ENCODE results near the gene DDI1. TPM values are rescaled to one million over a fixed set of nuclear protein-coding genes. Genes with fewer than 3 reads are reported as not detected.

The DDI1 gene
- polyA plus RNA-seq, 1 experiment: not detected

GRCh38 chr11:103994518-103994917, 41.9 kb upstream of the DDI1 start:
- Histone ChIP-seq H3K36me3 (ENCODE audit: control insufficient read depth, insufficient read depth, low read length) (no peaks in the 10 kb centered on the region), H3K4me3 (ENCODE audit: low read depth, low read length) (no peak overlapping the region), H3K27me3 (ENCODE audit: control insufficient read depth, insufficient read depth, low read length) (no peaks in the 10 kb centered on the region)
- TF ChIP-seq, protein P1, sequence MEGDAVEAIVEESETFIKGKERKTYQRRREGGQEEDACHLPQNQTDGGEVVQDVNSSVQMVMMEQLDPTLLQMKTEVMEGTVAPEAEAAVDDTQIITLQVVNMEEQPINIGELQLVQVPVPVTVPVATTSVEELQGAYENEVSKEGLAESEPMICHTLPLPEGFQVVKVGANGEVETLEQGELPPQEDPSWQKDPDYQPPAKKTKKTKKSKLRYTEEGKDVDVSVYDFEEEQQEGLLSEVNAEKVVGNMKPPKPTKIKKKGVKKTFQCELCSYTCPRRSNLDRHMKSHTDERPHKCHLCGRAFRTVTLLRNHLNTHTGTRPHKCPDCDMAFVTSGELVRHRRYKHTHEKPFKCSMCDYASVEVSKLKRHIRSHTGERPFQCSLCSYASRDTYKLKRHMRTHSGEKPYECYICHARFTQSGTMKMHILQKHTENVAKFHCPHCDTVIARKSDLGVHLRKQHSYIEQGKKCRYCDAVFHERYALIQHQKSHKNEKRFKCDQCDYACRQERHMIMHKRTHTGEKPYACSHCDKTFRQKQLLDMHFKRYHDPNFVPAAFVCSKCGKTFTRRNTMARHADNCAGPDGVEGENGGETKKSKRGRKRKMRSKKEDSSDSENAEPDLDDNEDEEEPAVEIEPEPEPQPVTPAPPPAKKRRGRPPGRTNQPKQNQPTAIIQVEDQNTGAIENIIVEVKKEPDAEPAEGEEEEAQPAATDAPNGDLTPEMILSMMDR (IDR thresholded peaks at IDR 0.05; ENCODE audit: insufficient read depth, low read depth, low read length): no peak
- ChIA-PET POLR2A (no interaction called here), CTCF (no interaction called here)
- DNase-seq (ENCODE audit: low read depth): no peak

DNA sequence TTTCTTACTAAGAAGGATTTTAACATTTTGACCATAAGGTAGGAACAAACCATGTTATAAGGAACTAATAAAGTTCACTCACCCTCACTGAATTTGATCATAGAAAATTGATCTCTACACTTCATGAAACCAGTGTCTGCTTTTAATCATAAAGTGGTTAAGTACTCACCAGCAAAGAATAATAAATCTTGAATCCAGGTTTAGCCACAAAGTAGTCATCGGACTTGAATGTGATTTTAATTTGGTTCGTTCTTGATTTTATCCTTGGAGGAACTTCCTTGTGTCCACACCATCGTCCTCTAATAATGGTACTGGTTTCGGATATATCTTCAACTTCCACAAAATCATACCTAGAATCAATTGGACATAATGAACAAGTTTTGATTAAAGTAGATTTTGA, 40.5 kb upstream of the DDI1 start:
- H3K4me3 ChIP-seq (ENCODE audit: low read depth, low read length): no peak overlapping the region
- CTCF ChIA-PET: no interaction called here
- POLR2A ChIA-PET: no interaction called here
- H3K27me3 ChIP-seq (ENCODE audit: control insufficient read depth, insufficient read depth, low read length): no peaks in the 10 kb centered on the region
- no peak for DNase-seq (ENCODE audit: low read depth)
- TF ChIP-seq, protein P1 (IDR thresholded peaks at IDR 0.05; ENCODE audit: insufficient read depth, low read depth, low read length): no peak
- no peaks in the 10 kb centered on the region for H3K36me3 ChIP-seq (ENCODE audit: control insufficient read depth, insufficient read depth, low read length)

- TF ChIP-seq, protein P1 (IDR thresholded peaks at IDR 0.05; ENCODE audit: insufficient read depth, low read depth, low read length): no peak
- no peak for DNase-seq (ENCODE audit: low read depth)
- no peak overlapping the region for H3K4me3 ChIP-seq (ENCODE audit: low read depth, low read length)
- ChIA-PET POLR2A (no interaction called here), CTCF (interaction anchor here (1.2 to 1.4 kb wide), 2 partner anchors 13 to 315 kb away, joined by 3 to 4 read pairs; no protein-coding TSS in a partner anchor)
- H3K36me3 ChIP-seq (ENCODE audit: control insufficient read depth, insufficient read depth, low read length): no peaks in the 10 kb centered on the region
- H3K27me3 ChIP-seq (ENCODE audit: control insufficient read depth, insufficient read depth, low read length): no peaks in the 10 kb centered on the region
These were observed 39.4 kb upstream of the DDI1 start for GRCh38 chr11:103997082-103997481.

- H3K4me3 ChIP-seq (ENCODE audit: low read depth, low read length): no peak overlapping the region
- H3K27me3 ChIP-seq (ENCODE audit: control insufficient read depth, insufficient read depth, low read length): no peaks in the 10 kb centered on the region
- H3K36me3 ChIP-seq (ENCODE audit: control insufficient read depth, insufficient read depth, low read length): no peaks in the 10 kb centered on the region
- POLR2A ChIA-PET: no interaction called here
- TF ChIP-seq, protein P1 (IDR thresholded peaks at IDR 0.05; ENCODE audit: insufficient read depth, low read depth, low read length): no peak
- DNase-seq (ENCODE audit: low read depth): no peak
- CTCF ChIA-PET: no interaction called here
These were observed 37.5 kb upstream of the DDI1 start for GRCh38 chr11:103998826-103999508.

DNA sequence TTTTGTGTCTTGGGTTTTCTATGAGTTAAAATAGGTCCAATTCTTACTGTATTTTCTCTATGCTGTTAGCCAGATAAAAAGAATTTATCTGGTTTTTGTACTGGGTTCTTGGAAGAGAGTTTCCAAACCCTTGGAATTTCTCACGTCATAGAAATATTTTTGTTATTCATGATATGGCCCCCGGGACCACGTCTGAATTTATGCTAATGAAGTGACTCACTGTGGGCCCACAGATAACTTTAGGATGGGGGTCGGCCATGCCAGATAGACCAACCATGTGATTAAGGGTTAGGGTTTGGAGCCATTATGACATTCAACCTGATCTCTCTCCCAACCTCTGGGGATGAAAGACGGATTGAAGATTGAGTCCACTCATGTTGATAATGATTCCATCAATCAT, 35.6 kb upstream of the DDI1 start:
- no peaks in the 10 kb centered on the region for H3K27me3 ChIP-seq (ENCODE audit: control insufficient read depth, insufficient read depth, low read length)
- no peak for DNase-seq (ENCODE audit: low read depth)
- TF ChIP-seq, protein P1 (IDR thresholded peaks at IDR 0.05; ENCODE audit: insufficient read depth, low read depth, low read length): no peak
- ChIA-PET POLR2A (no interaction called here), CTCF (no interaction called here)
- H3K36me3 ChIP-seq (ENCODE audit: control insufficient read depth, insufficient read depth, low read length): no peaks in the 10 kb centered on the region
- H3K4me3 ChIP-seq (ENCODE audit: low read depth, low read length): no peak overlapping the region

Measured in BJ (cell line).